ENCODE results near the gene OSBPL10.
A peak's percentile ranks its signal among the peaks of the same experiment; 100 is the strongest.
"Not testable (repeated sequence)": the region's sequence is repeated elsewhere in the genome, so short reads cannot be mapped to it uniquely, and the experiment has no call there.

Gene OSBPL10

GRCh38 chr3:31710123-31710803 is 270.8 kb downstream of the OSBPL10 start:
- no peak for DNase-seq

- peak in 1 of 56 donors; percentile 11 for DNase-seq
Measured at GRCh38 chr3:31709526-31709925, 271.5 kb downstream of the OSBPL10 start.

GRCh38 chr3:31709005-31709404 is 272.1 kb downstream of the OSBPL10 start:
- peak in 1 of 56 donors; percentile 5 for DNase-seq

- no peak for DNase-seq
Measured at GRCh38 chr3:31707286-31707685, 273.8 kb downstream of the OSBPL10 start.

GRCh38 chr3:31705736-31706135 is 275.3 kb downstream of the OSBPL10 start:
- no peak for DNase-seq

- peak in 7 of 56 donors; percentile 2 to 19 (median 10) for DNase-seq
Measured at GRCh38 chr3:31704591-31705179, 276.4 kb downstream of the OSBPL10 start.

- no peak for DNase-seq
Measured at GRCh38 chr3:31704156-31704555, 276.9 kb downstream of the OSBPL10 start.

GRCh38 chr3:31701286-31701685 is 279.8 kb downstream of the OSBPL10 start:
- DNase-seq = no peak

- DNase-seq = no peak
Measured at GRCh38 chr3:31699309-31699953, 281.6 kb downstream of the OSBPL10 start.

- DNase-seq = no peak
Measured at GRCh38 chr3:31696815-31697548, 284.1 kb downstream of the OSBPL10 start.

GRCh38 chr3:31696009-31696297 is 285.1 kb downstream of the OSBPL10 start:
- no peak for DNase-seq

- DNase-seq = no peak
Measured at GRCh38 chr3:31695280-31696008, 285.6 kb downstream of the OSBPL10 start.

- DNase-seq = no peak
Measured at GRCh38 chr3:31693346-31693745, 287.7 kb downstream of the OSBPL10 start.

GRCh38 chr3:31692751-31693150 is 288.3 kb downstream of the OSBPL10 start:
- no peak for DNase-seq

GRCh38 chr3:31690771-31691170 is 290.3 kb downstream of the OSBPL10 start:
- no peak for DNase-seq

GRCh38 chr3:31689523-31689922 is 291.5 kb downstream of the OSBPL10 start:
- not testable (repeated sequence) for DNase-seq

GRCh38 chr3:31688984-31689383 is 292.1 kb downstream of the OSBPL10 start:
- DNase-seq = no peak

- no peak for DNase-seq
Measured at GRCh38 chr3:31687020-31687802, 293.9 kb downstream of the OSBPL10 start.

GRCh38 chr3:31680072-31680870 is 300.8 kb downstream of the OSBPL10 start:
- no peak for DNase-seq

- no peak for DNase-seq
Measured at GRCh38 chr3:31676556-31676955, 304.5 kb downstream of the OSBPL10 start.
